Measurements from ENCODE around the gene HDGF.

Gene HDGF

DNA sequence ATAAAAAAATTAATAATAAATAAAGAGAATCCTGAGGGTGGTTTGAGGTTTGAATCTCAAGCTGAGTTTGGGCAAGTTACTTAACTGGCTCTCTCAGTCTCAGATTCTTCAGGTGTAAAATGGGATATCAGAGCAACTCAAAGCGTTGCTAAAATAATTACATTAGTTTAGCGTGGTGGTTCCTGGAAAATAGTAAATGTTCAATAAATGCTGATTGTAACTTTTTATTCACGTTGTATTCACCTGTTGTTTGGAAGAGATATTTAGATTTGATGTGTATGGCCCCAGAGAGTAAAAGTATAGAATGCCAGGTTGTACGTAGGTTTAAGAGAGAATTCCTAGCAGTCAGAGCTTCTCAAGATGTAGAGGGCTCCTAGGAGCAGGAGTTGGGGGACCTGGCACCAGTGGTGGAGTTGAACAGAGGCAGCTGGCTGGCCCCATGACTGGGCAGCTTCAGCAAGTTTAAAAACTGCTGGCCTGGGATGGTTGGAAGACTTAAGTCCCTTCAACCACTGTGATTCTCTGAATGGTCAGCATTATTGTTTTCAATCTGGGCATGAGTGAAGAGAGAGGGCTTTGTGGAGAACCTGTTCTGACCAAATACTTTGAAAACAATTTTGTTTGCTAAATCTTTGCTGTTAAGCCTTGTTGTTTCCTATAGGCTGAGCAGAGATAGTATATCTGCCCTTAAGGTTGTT is 38.3 kb upstream of the HDGF start:
- no peaks in the 10 kb centered on the region for H3K79me2 ChIP-seq (ENCODE audit: insufficient read depth, low read length)

DNA sequence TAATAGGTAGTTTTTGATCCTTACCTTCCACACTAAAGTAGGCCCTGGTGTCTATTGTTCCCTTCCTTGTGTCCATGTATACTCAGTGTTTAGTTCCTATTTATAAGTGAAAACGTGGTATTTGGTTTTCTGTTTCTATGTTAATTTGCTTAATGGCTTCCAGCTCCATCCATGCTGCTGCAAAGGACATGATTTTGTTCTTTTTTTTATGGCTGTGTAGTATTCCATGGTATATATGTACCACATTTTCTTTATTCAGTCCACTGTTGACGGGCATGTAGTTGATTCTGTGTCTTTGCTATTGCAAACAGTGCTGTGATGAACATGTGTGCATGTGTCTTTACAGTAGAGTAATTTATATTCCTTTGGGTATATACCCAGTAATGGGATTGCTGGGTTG is 36.7 kb upstream of the HDGF start:
- peaks cover 73% of the 10 kb centered on the region for H3K36me3 ChIP-seq (ENCODE audit: insufficient read depth, low read length)
- no peak overlapping the region for H3K9ac ChIP-seq (ENCODE audit: low read length)
- H3K27me3 ChIP-seq (ENCODE audit: insufficient read depth, low read length), result no peaks in the 10 kb centered on the region
- no peaks in the 10 kb centered on the region for H3K79me2 ChIP-seq (ENCODE audit: insufficient read depth, low read length)
- no peak overlapping the region for H3K4me3 ChIP-seq (ENCODE audit: low read depth, low read length, poor library complexity, severe bottlenecking)
- no peaks in the 10 kb centered on the region for H4K20me1 ChIP-seq (ENCODE audit: insufficient read depth, low read length)
- H3F3A ChIP-seq (ENCODE audit: insufficient read depth, low read length), result no peaks in the 10 kb centered on the region
- no peak overlapping the region for H3K27ac ChIP-seq (ENCODE audit: low read depth, low read length, poor library complexity, severe bottlenecking)
- H3K9me2 ChIP-seq (ENCODE audit: low read depth, low read length), result no peaks in the 10 kb centered on the region
- no peak overlapping the region for H2AFZ ChIP-seq (ENCODE audit: low read length)
- no peaks in the 10 kb centered on the region for H3K4me1 ChIP-seq (ENCODE audit: insufficient read depth, low read length, severe bottlenecking)
- TF ChIP-seq EZH2 (IDR thresholded peaks at IDR 0.05; ENCODE audit: borderline replicate concordance, low read length), result no peak
- TF ChIP-seq, protein P1, sequence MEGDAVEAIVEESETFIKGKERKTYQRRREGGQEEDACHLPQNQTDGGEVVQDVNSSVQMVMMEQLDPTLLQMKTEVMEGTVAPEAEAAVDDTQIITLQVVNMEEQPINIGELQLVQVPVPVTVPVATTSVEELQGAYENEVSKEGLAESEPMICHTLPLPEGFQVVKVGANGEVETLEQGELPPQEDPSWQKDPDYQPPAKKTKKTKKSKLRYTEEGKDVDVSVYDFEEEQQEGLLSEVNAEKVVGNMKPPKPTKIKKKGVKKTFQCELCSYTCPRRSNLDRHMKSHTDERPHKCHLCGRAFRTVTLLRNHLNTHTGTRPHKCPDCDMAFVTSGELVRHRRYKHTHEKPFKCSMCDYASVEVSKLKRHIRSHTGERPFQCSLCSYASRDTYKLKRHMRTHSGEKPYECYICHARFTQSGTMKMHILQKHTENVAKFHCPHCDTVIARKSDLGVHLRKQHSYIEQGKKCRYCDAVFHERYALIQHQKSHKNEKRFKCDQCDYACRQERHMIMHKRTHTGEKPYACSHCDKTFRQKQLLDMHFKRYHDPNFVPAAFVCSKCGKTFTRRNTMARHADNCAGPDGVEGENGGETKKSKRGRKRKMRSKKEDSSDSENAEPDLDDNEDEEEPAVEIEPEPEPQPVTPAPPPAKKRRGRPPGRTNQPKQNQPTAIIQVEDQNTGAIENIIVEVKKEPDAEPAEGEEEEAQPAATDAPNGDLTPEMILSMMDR (IDR thresholded peaks at IDR 0.05; ENCODE audit: low read length), result no peak
- H3K9me3 ChIP-seq (ENCODE audit: low read length), result no peaks in the 10 kb centered on the region
- H3K4me2 ChIP-seq (ENCODE audit: low read length), result no peak overlapping the region

More for the DNA sequence above, 38.3 kb upstream of the HDGF start:
- H3K9me3 ChIP-seq (ENCODE audit: low read length), result no peaks in the 10 kb centered on the region
- no peak overlapping the region for H3K9ac ChIP-seq (ENCODE audit: low read length)
- no peak overlapping the region for H3K4me2 ChIP-seq (ENCODE audit: low read length)
- no peak overlapping the region for H2AFZ ChIP-seq (ENCODE audit: low read length)
- no peaks in the 10 kb centered on the region for H3K27me3 ChIP-seq (ENCODE audit: insufficient read depth, low read length)
- no peaks in the 10 kb centered on the region for H4K20me1 ChIP-seq (ENCODE audit: insufficient read depth, low read length)
- no peaks in the 10 kb centered on the region for H3K4me1 ChIP-seq (ENCODE audit: insufficient read depth, low read length, severe bottlenecking)
- H3K4me3 ChIP-seq (ENCODE audit: low read depth, low read length, poor library complexity, severe bottlenecking), result no peak overlapping the region
- H3F3A ChIP-seq (ENCODE audit: insufficient read depth, low read length), result no peaks in the 10 kb centered on the region
- no peaks in the 10 kb centered on the region for H3K9me2 ChIP-seq (ENCODE audit: low read depth, low read length)
- H3K36me3 ChIP-seq (ENCODE audit: insufficient read depth, low read length), result peaks cover 74% of the 10 kb centered on the region
- H3K27ac ChIP-seq (ENCODE audit: low read depth, low read length, poor library complexity, severe bottlenecking), result no peak overlapping the region
- TF ChIP-seq EZH2 (IDR thresholded peaks at IDR 0.05; ENCODE audit: borderline replicate concordance, low read length), result no peak

GRCh38 chr1:156786640-156787039 is 35.2 kb upstream of the HDGF start:
- H3K4me2 ChIP-seq (ENCODE audit: low read length), result no peak overlapping the region
- H3K79me2 ChIP-seq (ENCODE audit: insufficient read depth, low read length), result 0 out of 2 replicates have a peak, but pooled peaks cover 2% of the 10 kb centered on the region
- H4K20me1 ChIP-seq (ENCODE audit: insufficient read depth, low read length), result no peaks in the 10 kb centered on the region

More at GRCh38 chr1:156786640-156787039, 35.2 kb upstream of the HDGF start:
- no peaks in the 10 kb centered on the region for H3F3A ChIP-seq (ENCODE audit: insufficient read depth, low read length)
- no peaks in the 10 kb centered on the region for H3K4me1 ChIP-seq (ENCODE audit: insufficient read depth, low read length, severe bottlenecking)
- no peak for TF ChIP-seq EZH2 (IDR thresholded peaks at IDR 0.05; ENCODE audit: borderline replicate concordance, low read length)
- TF ChIP-seq, protein P1 (IDR thresholded peaks at IDR 0.05; ENCODE audit: low read length), result no peak
- H3K27ac ChIP-seq (ENCODE audit: low read depth, low read length, poor library complexity, severe bottlenecking), result no peak overlapping the region
- no peaks in the 10 kb centered on the region for H3K9me3 ChIP-seq (ENCODE audit: low read length)
- H3K4me3 ChIP-seq (ENCODE audit: low read depth, low read length, poor library complexity, severe bottlenecking), result no peak overlapping the region
- no peak overlapping the region for H2AFZ ChIP-seq (ENCODE audit: low read length)
- no peaks in the 10 kb centered on the region for H3K27me3 ChIP-seq (ENCODE audit: insufficient read depth, low read length)
- H3K9ac ChIP-seq (ENCODE audit: low read length), result no peak overlapping the region
- H3K36me3 ChIP-seq (ENCODE audit: insufficient read depth, low read length), result peaks cover 72% of the 10 kb centered on the region
- H3K9me2 ChIP-seq (ENCODE audit: low read depth, low read length), result no peaks in the 10 kb centered on the region
